MV-4-11 (cell line): Measurements from ENCODE around the gene CEACAM16.

Source experiments
- DNase-seq: peaks from one replicate; lab custom pipeline; 2025; lab: John Stamatoyannopoulos, UW

Gene CEACAM16

GRCh38 chr19:44745887-44746600 lies 47.1 kb downstream of the CEACAM16 start:
- DNase-seq, result no peak

- no peak for DNase-seq
These were observed 47.6 kb downstream of the CEACAM16 start for GRCh38 chr19:44746616-44746945.

GRCh38 chr19:44746946-44747738 lies 48.2 kb downstream of the CEACAM16 start:
- peak; percentile 80 for DNase-seq

GRCh38 chr19:44747739-44748425 lies 48.9 kb downstream of the CEACAM16 start:
- DNase-seq, result peak; percentile 74

DNA sequence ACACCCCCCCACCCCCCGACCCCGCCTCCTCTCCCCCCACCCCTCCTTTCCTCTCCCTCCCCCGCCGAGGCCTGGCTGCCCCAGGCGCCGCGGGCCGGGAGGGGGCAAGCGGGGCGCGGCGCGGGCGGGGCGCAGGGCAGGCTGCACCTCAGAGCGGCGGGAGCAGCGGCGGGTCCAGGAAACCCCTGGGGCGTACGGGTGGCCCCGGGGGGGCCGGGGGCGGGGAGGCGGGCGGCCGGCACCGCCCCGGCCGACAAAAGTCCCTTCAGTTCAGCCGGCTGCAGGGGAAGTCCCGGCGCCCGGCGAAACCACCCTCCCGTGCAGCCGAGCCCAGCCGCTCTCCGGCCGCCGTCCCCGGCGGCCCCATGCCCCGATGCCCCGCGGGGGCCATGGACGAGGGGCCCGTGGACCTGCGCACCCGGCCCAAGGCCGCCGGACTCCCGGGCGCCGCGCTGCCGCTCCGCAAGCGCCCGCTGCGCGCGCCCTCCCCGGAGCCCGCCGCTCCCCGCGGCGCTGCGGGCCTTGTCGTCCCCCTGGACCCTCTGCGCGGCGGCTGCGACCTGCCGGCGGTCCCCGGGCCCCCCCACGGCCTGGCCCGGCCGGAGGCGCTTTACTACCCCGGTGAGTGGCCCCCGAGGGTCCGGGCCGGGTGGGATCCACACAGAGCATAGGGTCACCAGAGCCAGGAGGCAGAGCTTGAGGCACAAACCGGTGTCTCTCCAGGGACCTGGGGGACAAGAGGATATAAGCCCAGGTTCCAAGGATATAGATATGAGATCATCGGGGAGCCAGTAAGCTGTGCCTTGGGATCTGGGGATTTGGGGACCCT lies 49.7 kb downstream of the CEACAM16 start, which contains the start of gene BCL3:
Gene BCL3, plus strand, starts transcription at position 283 of the 829 bp plus-strand sequence. Its CDS starts 83 bp downstream, at position 366.
- DNase-seq, result no peak

DNA sequence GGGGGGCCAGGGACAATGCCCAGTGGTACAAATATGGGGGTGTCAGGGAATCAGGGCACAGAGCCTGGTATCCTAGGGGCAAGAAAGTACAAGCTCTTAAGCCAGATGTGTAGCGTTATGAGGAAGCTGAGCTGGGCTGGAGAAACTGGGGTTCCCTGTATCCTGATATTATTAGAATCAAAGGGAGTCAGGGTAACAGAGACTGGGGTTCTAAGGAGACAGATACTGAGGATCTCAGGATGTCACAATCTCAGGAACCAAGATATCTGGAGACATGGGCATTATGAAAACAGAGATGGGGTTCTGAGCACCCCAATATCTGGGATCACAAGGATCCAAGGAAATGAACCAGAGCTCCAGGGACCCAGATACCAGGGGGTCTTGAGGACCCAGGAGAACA lies 50.3 kb downstream of the CEACAM16 start:
- no peak for DNase-seq

GRCh38 chr19:44749994-44750393 lies 51.0 kb downstream of the CEACAM16 start:
- no peak for DNase-seq

DNA sequence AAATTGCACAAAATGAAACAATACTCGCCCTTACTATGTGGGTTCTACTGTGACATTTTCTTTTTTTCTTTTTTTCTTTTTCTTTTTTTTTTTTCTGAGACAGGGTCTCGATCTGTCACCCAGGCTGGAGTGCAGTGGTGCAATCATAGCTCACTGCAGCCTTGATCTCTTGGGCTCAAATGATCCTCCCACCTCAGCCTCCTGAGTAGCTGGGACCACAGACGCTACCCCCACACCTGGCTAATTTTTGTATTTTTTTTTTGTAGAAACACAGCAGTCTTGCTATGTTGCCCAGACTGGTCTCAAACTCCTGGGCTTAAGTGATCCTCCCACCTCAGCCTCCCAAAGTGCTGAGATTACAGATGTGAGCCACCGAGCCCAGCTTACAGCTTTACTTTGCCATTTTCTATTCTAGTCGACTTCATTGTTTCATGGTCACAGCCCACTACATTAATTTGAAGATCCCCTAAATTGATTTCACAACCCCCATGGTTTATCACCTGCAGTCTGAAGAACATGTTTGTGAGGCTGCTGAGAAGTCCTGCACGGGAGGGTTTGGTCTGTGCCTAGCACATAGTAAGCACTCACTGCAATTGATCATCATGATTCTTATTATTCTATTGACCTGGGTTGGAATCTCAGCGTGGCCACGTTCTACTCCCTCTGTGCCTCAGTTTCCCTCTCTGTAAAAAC lies 53.3 kb downstream of the CEACAM16 start:
- no peak for DNase-seq

DNA sequence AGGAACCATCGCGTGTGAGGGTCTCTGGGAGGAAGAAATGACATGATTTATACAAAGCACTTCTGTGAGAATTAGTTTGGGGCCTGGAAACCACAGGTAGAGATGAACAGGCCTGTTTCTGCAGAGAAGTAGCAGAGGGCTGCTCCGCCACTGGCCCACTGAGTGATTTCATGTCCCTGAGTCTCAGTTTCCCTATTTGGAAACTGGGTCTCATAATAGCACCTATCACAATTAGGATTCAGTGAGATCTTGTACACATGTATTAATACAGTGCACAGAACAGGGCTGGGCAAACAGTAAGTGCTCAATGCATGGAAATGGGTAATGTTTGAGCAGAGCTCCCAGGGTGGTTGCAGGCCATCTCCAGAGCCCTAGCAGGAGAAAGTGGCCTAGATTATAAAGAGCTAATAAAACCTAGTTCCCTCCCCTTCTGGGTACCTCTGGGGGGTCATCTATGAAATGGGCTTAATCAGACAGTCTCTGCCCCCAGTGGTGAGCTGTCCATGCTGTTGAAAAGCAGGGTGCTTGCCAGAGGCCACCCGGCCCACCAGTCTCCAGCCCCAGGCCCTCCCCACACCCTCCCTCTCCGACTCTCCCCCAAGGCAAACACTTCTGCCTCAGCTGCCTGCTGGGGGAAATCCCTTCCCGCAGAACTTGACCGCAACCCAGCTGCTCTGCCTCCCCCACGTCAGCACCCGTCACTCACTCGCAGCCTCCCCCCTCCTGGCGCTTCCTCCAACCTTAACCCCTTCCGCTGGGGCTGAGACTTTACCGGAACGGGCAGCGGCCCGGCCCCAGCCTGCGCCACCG lies 54.1 kb downstream of the CEACAM16 start:
- DNase-seq, result peak; percentile 97

GRCh38 chr19:44753626-44753931 lies 54.6 kb downstream of the CEACAM16 start:
- no peak for DNase-seq

DNA sequence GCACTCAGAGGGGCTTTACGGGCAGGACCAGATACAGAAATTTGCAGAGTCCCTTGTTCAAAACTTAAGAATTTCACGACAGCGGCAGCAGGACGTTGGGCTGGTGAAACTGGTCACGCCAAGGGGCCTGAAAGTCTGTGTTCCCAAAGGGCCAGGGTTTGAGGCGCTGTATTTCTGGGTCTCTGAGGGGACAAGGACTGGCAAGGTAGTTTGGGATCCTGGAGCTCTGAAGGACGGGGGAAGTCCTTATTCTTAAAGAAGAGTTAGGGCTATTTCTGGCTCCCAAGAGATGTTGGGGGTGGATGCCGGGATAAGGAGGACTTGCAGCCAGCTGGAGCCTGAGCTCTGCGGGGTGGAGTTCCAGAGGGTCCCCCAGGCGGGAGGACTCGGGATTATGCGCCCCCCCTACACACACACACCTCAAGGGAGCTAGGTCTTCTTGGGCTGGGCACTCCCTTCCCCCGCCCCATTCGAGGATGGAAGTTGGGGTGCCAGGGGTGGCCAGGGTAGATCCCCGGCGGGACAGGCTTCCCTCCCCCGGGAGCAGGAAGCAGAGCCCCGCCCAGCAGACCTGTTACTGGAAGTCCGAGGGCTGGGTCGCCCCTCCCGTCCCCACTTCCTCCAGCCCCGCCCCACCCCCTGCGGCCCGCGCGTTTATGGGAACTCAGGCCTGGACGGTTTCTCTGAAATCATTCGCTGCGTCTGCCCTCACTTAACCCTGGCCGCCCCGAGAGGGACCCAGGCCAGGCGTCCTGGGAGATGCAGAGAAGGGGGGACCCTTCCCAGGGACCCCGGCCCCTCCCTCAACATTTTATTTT lies 55.2 kb downstream of the CEACAM16 start:
- DNase-seq, result peak; percentile 81

- no peak for DNase-seq
These were observed 55.8 kb downstream of the CEACAM16 start for GRCh38 chr19:44754750-44755080.

DNA sequence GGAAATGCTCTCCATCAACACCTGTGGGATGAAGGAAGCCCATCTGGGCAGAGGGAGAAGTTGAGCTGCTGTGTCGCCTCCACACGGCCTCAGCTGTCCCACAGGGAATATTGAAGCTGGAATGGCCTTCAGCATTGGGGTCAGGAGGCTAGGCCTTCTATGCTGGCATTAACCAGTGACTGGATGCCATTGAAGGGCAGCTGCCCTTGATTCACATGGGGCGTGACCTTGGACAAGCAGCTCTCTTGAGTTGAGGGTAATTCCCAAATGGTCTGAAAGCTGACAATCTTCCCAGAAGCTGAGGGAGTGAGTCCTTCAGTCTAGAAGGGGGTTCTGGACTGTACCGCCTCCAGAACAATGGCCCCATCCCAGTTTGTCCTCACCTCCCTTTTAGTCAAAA lies 56.3 kb downstream of the CEACAM16 start:
- DNase-seq, result no peak

DNA sequence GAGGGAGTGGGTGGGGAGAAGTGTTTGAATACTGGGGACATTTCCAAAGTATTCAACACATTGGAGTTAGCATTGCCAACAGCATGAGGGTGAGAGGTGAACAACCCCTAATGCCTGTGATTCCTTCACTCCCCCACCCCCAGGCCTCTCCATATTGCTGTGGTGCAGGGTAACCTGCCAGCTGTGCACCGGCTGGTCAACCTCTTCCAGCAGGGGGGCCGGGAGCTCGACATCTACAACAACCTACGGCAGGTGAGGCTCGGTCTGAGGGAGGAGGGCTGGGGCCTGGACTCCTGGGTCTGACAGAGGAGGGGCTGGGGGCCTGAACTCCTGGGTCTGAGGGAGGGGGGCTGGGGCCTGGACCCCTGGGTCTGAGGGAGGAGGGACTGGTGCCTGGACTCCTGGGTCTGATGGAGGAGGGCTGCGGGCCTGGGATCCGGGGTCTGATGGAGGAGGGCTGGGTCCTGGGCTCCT lies 57.2 kb downstream of the CEACAM16 start:
- DNase-seq, result no peak

DNA sequence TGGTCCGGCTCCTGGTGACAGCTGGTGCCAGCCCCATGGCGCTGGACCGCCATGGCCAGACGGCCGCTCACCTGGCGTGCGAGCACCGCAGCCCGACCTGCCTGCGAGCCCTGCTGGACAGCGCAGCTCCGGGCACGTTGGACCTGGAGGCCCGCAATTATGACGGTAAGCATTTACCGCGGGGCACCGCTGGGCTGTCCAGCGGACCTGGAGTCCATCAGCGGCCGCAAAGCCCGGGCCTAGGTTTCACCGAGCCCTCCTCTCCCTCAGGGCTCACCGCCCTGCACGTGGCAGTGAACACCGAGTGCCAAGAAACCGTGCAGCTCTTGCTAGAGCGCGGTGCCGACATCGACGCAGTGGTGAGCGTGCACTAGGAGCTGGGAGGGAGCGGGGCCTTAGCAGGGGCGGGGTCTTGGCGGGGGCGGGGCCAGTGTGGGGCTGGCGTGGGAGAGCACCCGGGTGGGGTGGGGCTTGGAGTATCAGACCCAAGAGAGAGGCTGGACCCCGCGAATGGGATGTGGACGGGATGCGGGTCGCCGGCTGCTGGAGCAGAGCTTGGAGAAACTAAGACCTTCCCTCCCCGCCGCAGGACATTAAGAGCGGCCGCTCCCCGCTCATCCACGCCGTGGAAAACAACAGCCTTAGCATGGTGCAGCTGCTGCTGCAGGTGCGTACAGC lies 58.2 kb downstream of the CEACAM16 start:
- DNase-seq, result no peak

DNA sequence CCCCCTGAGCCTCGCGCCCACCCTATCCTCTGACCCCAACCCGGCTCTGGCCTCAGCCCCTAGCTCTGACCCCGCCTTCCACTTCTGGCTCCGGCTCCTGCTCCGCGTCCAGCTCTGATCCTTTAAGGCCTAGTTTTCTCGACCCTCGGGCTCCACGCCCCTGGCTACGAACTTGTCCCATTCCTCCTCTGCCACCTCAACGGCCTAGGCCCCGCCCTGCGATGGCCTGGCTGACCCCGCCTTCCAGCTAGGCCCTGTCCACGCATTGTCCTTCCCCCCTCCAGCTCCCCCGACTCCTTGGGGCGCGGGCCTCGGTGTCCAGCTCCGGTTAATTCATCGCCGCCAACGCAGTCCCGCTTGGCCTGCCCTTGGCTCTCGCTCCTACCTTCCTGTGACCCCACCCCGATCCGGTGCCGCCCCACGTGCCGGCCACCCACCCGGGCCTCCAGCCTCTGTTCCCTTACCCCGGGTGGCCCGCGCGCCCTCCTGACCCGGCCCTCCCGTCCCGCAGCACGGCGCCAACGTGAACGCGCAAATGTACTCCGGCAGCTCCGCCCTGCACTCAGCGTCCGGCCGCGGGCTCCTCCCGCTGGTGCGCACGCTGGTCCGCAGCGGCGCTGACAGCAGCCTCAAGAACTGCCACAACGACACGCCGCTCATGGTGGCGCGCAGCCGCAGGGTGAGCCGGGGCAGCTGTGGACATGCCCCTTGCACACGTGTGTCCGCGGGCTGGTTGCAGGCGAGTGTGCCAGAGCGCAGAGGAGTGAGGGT lies 59.0 kb downstream of the CEACAM16 start:
- DNase-seq, result no peak

DNA sequence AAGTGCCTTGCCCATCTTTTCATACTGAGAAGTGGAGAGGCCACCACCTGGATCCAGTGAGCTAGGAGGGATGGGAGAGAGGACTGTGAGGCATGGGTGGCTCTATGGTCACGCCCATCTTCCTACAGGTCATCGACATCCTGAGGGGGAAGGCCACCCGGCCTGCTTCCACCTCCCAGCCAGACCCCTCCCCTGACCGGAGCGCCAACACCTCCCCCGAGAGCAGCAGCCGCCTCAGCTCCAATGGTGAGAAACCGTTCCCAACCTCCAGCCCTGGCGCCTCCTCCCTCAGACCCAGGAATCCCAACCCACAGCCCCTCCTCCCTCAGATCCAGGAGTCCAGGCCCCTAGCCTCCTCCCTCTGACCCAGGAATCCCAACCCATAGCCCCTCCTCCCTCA lies 59.6 kb downstream of the CEACAM16 start:
- DNase-seq, result no peak

GRCh38 chr19:44759083-44759804 lies 60.3 kb downstream of the CEACAM16 start:
- no peak for DNase-seq
